ENCODE data around the gene TRAP1.
"Not testable (repeated sequence)": the region's sequence is repeated elsewhere in the genome, so short reads cannot be mapped to it uniquely, and the experiment has no call there.

The TRAP1 gene

DNA sequence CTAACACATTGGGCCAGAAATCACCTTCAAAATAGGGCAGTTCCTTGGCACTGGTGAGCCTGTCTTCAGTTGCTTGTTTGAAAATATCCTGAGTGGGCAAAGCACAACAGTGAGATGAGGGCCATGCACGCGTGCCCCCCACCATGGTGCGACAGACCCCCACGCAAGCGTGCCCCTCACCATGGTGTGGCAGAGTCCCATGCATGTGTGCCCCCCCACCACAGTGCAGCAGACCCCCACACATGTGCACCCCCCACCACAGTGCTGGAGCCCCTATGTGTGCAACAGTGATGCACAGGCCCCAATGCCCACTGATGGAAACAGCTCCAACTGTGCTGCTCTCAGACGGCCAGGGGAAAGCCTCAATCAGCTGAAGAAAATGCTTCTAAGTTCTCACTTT lies 18.8 kb upstream of the TRAP1 start:
- no peak for DNase-seq (ENCODE audit: low spot score)

DNA sequence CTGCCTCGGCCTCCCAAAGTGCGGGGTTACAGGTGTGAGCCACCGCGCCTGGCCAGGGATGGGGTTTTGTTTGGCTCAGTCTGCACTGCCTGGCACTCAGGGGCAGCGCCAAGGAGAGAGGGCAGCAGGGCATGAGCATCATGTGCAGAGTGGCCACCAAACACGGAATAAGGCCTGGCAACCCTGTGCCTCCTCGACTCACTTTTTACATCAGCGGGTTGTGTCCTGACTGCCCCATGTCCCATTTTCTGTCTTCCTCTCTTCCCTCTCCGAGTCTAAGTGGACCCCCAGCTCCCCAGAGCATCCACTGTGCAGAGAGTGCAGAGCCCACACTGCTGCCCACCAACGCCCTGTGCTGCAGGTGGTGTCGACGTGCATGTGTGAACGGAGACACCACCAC lies 18.2 kb upstream of the TRAP1 start:
- DNase-seq (ENCODE audit: low spot score): no peak

DNA sequence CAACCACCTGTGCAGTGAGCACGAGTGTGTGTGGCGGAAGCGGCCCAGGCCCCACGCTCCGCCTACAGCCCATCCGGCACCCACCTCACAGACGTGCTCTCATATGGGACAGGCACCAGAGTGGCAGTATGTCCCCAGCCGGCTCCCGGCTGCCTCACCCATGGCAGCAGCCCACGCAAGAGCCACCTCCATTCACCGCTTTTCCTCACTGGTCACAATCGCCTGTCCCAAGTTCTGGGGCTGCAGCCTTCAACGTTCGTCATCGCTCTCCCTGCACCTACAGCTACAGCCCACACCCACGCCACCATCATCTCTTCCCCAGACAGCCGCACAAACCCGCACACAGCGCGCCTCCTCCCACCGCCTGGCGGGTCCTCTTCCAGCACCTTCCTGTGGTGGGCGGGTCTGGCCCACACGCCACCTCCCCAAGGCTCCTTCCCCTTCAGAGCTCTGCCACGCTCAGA lies 17.5 kb upstream of the TRAP1 start:
- no peak for DNase-seq (ENCODE audit: low spot score)

DNA sequence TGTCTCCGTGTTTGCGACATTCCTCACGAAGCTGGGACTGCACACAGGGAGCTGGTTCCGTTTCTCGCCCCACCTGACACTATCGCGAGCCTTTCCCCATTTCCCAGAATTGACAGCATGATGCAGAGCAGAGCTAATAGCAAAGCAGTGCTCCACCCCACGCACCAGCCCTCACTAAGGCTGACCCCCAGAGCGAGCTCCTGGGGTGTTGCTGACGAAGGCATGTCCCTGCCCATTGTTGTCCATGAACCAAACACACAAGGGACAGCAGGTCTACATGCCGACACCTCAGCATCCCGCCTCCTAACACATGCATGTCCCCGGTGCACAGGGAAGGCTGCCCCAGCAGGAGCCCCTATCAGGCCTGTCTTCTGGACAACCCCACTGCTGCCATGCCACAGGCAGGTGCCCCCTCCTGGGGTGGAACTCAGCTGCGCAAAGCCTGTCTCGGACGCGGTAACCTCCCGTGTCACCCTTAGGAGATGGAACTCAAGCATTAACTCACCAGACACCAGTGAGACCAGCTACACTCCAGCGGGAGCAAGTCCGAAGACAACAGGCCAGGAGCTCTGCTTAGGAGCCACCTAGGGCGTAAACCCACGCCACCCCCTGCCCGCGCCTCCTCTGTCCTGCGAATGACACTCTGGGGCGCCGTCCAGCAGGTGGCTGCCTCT lies 16.9 kb upstream of the TRAP1 start:
- DNase-seq (ENCODE audit: low spot score): no peak

DNA sequence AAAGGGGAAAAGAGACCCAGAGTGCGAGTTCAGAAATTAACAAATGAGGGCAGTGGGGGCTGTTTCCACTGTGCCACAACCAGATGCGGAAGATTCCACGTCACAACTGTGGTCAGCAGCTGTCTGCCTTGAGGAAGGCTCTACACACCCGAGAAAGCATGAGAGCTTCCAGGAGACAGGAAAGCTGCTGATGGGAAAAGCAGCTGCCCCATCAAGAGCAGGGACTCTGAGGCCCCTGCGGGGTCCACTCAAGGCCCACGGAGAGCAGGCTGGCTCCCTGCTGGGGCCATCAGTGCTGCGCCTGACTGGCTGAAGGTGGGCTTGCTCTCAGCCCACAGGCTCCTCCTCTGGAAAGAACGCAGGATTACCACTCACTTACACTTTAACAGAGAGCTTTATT lies 14.8 kb upstream of the TRAP1 start:
- DNase-seq (ENCODE audit: low spot score): no peak

DNA sequence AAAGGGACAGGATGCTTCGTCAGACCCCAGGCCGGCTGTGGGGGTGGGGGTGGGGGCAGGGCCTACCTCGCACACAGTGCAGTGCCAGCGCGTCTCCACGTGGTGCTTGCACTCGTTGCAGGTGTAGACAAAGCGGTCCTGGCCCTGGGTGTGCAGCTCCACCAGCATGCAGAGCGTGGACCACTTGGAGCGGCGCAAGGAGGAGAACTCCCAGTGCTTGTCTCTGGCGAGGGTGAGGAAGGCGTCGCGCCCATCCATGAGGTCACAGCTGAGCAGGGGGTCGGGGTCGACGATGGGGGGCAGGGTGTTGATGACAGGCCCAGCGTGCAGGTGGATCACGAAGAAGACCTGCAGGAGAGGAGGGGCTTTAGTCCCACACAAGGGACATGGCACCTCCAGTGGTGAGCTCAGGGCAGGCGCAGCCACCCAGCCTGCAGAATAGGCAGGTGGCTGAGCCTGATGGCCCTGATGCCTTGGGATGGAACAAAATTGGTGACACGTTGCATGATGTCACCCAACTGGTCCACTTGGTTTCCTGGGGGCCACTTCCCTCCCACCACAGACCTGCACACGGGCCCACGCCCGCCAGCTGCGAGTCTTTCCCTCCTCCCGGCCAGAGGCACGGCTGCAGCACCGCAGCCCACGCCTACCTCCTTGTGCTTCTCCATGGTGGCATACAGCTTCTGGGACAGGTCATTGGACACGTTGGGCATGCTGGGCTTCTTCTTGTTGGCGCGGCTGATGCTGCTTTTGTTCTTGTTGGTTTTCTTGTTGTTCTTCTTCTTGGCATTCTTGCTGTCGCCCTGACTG lies 14.0 kb upstream of the TRAP1 start:
- no peak for DNase-seq (ENCODE audit: low spot score)

DNA sequence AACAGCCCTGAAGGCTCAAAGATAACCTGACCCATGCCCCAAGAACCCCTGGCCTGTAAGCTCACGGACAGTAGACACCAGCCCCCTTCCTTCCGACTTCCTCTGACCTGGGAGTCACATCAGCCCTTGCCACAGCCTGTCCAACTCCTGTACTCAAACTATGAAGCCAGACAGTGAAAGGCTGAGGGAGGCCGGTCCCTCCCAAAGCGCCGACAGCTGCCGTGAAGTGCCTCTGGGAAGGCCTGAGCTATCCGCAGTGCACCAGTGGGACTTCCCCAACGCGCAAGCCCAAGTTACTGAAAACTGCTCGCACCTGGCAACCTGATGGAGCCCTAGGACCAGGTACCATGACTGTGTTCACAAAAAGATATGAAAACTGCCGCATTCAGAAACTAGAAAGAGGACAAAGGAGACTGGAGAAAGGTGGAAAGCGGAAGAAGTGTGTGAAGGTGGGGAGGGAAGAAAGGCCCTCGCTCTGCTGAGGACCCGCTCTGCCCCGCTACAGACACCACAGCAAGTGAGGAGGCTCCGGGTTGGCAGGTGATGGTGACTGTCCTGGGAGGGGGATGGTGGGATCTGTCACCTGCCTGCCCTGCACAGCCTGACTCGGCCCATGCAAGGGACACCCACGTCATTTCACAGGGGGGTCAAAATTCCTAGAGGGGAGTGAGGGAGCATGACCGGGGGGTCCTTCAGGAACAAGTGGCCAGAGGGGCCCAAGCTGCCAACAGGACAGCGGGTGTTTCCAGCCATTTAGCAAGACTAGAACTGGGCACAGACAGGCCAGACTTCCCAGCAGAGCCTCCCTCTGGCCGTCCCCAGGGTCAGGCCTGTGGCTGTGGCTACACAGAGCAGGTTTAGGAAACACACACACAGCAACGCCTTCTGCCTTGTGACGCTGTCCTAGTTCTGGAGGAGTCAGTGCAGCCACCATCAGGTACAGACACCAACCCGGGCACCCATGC lies 13.1 kb upstream of the TRAP1 start:
- no peak for DNase-seq (ENCODE audit: low spot score)

DNA sequence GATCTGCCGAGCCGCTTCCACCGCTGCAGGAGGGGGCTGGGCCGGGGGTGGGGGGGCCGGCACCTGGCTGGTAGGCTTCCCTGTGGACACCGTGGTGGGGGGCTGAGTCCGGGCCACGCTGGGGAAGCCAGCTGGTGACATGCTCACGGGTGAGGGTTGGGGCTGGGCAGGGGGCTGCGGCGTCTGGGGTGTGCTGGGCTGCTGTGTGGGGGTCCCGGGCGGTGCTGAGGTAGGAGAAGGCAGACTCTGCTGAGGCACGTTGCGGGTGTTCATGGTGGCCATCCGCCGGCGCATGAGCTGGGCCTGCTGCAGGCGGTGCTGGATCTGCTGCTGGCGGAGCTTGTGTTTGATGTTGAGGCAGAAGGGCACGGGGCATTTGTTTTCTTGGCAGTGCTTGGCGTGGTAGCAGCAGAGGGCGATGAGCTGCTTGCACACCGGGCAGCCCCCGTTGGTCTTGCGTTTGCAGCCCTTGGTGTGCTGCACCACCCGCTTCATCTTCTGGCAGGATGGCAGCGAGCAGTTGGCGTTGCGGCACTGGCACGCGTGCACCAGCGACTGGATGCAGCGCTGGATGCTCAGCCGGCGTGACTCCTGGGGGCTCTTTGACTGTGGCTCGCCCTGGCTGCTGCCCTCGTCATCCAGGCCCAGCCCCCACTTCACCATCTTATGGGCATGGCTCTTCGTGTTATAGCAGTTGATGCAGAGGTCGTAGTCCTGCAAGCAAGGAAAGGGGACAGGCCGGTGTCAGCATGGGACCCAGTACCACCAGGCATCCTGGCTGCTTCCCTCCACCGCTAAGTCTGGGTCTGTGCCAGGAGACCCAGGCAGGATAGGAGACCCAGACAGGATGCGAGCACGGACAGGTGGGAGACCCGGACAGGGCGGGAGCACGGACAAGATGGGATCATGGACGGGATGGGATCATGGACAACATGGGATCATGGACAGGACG lies 12.1 kb upstream of the TRAP1 start:
- no peak for DNase-seq (ENCODE audit: low spot score)

DNA sequence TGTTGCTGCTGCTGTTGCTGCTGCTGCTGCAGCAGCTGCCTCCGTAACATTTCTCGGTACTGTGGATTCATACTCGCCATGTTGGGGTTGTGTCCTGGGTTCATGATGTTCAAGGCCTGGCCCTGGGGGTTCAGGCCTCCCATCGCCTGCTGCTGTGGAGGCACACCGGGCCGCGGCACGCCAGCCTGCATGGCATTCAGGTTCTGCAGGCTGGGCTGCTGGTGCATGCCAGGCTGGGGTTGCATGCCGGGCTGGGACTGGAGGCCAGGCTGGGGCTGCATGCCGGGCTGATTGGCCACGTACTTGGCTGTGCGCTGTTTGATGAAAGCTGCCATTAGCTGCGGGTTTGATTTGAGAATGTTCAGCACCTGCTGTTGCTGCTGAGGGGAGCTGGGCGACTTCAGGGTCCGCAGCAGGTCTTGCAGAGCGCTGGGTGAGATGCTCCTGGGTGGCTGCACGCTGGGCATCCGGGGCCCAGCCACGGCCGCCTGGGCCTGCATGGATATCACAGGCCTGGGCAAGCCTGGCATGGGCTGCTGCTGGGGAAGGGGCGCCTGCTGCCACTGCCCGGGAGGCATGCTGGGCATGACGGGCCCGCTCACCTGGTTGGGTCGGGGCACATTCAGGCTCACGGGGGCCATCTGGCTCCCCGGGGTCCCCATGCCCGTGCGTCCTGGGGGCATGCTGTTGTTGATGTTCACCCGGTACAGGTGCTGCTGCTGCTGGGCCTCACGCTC lies 11.3 kb upstream of the TRAP1 start:
- no peak for DNase-seq (ENCODE audit: low spot score)

DNA sequence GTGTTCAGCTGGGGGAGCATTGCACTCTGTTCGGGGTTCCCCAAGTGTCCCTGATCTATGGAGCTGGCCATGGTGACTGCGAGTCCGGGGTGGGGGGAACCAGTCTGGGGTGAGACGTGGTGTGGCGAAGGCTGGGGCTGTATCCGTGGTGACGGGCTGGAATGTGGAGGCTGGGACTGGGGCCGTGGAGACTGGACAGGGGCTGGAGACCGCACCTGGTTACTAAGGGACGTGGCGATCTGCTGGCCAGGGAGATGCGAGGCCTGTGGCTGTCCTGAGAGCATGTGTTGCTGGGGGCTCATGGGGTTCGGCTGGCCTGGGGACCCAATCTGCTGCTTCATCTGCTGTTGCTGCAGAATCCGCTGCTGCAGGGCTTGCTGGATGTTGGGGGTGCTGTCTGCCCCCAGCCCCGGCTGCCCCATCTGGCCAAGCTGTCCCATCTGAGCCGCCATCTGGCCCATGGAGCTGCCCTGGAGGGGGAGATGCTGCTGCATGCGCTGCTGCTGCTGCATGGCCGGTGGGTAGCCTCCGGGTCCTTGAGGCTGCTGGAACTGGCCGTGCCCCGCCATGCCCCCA lies 10.6 kb upstream of the TRAP1 start:
- no peak for DNase-seq (ENCODE audit: low spot score)

DNA sequence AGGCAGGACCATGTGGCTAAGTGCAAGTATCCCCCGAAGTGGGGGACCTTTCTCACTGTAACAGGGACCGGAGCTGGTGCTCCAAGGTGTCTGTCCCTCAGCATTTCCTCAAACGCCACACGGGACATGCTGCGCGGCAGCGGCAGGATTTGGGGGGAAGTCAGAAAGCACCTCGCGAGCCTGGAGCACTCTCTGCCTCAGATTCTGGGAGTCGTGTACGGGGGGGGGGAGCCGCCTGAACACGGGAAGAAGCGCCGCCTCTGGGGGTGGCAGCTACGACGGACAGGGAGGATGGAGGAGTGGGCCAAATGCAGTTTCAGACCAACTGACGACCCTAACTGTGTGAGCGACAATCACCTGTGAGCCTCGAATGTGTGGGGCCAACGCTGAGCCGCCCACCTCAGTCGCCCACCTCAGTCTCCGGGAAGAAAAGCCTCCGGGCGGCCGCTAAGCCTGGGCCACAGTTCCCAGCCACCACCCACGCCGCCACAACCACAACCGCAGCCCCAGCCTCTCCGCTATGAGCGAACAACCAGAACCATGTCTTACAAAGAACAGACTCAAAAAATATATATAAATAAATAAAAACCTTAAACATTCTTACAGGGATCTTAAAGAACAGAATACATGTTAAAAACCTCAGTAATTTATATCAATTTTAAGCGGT lies 8.8 kb upstream of the TRAP1 start:
- DNase-seq (ENCODE audit: low spot score): no peak

DNA sequence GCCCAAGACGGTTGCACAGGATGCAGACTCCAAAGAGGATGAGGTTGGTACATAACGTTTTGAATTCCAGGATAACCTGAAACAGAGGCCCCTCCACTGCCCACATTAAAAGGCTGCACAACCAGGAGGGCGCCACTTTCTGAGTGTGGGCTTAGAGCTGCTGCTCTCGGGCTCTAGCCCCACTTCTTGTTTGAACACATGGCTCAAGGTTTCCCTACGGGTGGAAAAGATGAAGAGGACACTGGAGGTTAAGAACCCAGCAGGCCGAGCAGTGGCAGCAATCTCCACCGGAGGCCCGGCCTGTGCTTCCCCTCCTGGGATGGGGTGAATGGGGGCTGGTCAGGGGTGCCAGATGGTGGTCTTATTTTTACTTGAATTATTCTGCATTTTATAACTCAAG lies 8.0 kb upstream of the TRAP1 start:
- no peak for DNase-seq (ENCODE audit: low spot score)

DNA sequence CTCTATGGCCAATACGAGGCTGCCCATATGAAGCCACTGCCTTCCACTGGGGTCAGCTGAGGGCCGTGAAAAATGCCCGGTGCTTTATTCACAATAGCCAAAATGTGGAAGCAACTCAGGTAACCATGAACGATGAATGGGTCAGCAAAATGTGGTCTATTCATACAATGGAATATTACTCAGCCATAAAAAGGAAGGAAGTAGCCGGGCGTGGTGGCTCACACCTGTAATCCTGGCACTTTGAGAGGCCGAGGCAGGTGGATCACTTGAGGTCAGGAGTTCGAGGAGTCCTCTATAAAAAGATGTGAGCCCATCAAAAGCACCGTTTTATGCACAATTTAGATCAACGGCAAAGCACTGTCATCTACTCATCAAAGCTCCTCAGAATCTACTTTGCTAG lies 5.2 kb upstream of the TRAP1 start:
- no peak for DNase-seq (ENCODE audit: low spot score)

DNA sequence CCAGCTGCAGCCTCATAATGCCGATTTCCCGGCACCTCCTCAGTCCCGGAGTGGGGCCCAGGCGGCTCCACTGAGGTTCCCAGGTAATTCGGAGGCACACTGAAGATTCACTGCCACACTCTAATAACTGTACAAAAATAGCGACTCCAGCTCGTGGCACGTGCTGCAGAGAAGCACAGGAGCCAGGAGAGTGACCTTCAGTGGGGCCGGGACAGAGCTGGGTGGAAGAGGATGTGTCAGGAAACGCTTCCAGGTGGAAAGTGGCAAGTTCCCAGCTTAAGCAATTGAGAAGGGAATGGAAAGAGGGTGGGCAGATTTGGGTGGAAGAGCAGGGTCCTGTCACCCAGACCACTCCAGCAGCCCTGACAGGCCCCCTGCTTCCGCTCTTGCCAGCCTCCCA lies 3.1 kb upstream of the TRAP1 start:
- DNase-seq (ENCODE audit: low spot score): no peak

DNA sequence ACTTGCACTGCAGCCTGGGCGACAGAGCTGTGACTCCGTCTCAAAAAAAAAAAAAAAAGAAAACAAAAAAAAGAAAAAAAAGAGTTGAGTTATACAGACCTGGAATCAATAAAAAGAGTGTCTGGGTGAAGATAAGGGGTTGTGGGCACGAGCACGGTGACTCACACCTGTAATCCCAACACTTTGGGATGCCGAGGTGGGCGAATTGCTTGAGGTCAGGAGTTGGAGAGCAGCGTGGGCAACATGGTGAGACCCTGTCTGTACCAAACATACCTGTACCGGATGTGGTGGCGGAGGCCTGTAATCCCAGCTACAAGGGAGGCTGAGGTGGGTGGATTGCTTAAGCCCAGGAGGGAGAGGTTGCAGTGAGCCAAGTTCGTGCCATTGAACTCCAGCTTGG lies 1.3 kb upstream of the TRAP1 start:
- DNase-seq (ENCODE audit: low spot score): no peak

DNA sequence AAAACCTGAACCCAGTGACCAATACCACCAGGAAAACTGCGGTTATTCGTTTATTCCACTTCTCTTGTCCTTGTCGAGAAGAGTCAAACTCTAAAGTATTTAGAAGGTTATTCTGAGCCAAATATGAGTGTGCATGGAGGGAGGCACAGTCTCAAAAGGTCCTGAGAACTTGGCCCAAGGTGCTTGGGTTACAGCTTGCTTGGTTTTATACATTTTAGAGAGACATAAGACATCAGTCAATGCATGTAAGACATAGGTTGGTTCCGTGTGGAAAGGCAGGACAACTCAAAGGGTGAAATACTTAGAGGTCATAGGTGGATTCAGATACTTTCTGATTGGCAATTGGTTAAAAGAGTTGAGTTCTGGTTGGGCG lies 681 bp upstream of the TRAP1 start:
- DNase-seq (ENCODE audit: low spot score): no peak

DNA sequence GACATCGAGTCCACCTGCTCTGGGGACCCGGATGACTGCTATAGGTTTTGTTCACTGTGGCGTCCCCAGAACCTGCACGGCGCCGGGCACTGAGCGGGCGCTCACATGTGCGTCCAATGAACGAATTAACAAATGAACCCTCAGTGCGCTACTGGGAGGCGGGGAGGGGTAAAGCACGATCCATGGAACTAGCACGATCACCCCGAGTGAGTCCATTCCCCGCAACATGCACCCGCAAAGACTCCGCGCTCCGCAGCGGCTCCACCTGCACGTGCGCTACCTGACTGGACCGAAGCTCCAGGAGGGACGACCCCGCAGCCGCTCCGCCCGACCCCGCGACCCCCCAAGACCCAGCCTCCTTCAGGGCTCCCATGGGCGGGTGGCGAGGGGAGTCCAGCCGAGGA lies 491 bp downstream of the TRAP1 start:
- DNase-seq (ENCODE audit: low spot score): no peak

DNA sequence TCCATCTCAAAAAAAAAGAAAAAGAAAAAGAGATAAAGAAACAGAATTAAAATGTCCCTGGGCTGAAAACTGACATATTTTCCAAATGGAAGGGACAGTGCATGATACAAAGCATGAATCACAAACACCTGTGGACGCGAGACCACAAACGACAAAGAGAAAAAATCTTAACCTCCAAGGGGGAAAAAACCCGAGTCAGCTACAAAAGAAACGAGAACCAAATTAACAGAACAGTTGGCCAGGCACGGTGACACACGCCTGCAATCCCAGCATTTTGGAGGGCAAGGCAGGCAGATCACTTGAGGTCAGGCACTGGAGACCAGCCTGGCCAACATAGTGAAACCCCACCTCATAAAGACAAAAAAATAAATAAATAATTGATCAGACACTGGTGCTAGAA lies 1.9 kb downstream of the TRAP1 start:
- DNase-seq (ENCODE audit: low spot score): no peak

DNA sequence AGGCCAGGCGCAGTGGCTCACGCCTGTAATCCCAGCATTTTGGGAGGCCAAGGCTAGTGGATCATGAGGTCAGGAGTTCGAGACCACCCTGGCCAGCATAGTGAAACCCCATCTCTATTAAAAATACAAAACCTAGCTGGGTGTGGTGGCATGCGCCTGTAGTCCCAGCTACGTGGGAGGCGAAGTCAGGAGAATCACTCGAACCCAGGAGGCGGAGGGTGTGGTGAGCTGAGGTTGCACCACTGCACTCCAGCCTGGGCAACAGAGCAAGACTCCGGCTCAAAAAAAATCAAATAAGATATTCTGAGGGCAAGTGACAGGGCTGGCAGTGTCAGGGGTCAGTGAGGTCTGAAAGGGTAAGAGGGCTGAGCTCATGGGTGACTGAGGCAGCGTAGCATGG lies 2.9 kb downstream of the TRAP1 start:
- DNase-seq (ENCODE audit: low spot score): not testable (repeated sequence)

Data from hematopoietic multipotent progenitor cell treated with erythropoietin and hydrocortisone succinate and interleukin-3 and kit ligand, for 17 days (in vitro differentiated cells).